ENCODE measurements around the gene ZDHHC16. TPM values are rescaled to one million over a fixed set of nuclear protein-coding genes. Genes with fewer than 3 reads are reported as not detected.

The ZDHHC16 gene
- total RNA-seq, 2 experiments from 2014 or later: 33.1 to 42.4 TPM

Other genes starting within 250 kb of the ZDHHC16 start
- gene ARHGAP19, start 153.5 kb upstream of the ZDHHC16 start, total RNA-seq: 10 to 100 TPM; 48.3 to 50.4 TPM
- gene FRAT1, start 126.9 kb upstream of the ZDHHC16 start, total RNA-seq: 1 to 10 TPM; 5.5 to 5.7 TPM
- 10 to 100 TPM; 11.4 to 14.4 TPM for gene FRAT2, start 111.4 kb upstream of the ZDHHC16 start, total RNA-seq
- 10 to 100 TPM; 30.7 to 38.1 TPM for gene RRP12, start 44.8 kb upstream of the ZDHHC16 start, total RNA-seq
- gene PGAM1, start 20.0 kb upstream of the ZDHHC16 start, total RNA-seq: 100 to 1,000 TPM; 459 to 582 TPM
- 10 to 100 TPM; 49.5 to 56.8 TPM for gene EXOSC1, start 169 bp upstream of the ZDHHC16 start, total RNA-seq
- 10 to 100 TPM; 81.1 to 81.6 TPM for gene MMS19, start 52.2 kb downstream of the ZDHHC16 start, total RNA-seq
- 1 to 10 TPM in 1 of 2 experiments, under 1 TPM in 1; 0.88 to 1.3 TPM for gene UBTD1, start 52.7 kb downstream of the ZDHHC16 start, total RNA-seq
- gene ANKRD2, start 126.6 kb downstream of the ZDHHC16 start, total RNA-seq: under 1 TPM; 0.26 to 0.67 TPM
- not detected for gene HOGA1, start 138.2 kb downstream of the ZDHHC16 start, total RNA-seq
- gene C10orf62, start 143.5 kb downstream of the ZDHHC16 start, total RNA-seq: not detected
- gene MORN4, start 187.3 kb downstream of the ZDHHC16 start, total RNA-seq: 1 to 10 TPM; 1.9 to 2.1 TPM
- gene PI4K2A, start 194.5 kb downstream of the ZDHHC16 start, total RNA-seq: 10 to 100 TPM; 10.5 to 13.2 TPM
- 1 to 10 TPM; 1.8 to 1.9 TPM for gene AVPI1, start 241.1 kb downstream of the ZDHHC16 start, total RNA-seq